GM19238 (cell line): Measurements from ENCODE around the gene NT5M.

ENCODE experiments used
- DNase-seq: peaks from one replicate; pipeline ENCODE4 v3.0.0; 2011; ENCODE audit warnings: low spot score; ENCODE audit not compliant: insufficient read length

Gene NT5M

GRCh38 chr17:17343160-17343735 lies 40.1 kb downstream of the NT5M start:
- no peak for DNase-seq

DNA sequence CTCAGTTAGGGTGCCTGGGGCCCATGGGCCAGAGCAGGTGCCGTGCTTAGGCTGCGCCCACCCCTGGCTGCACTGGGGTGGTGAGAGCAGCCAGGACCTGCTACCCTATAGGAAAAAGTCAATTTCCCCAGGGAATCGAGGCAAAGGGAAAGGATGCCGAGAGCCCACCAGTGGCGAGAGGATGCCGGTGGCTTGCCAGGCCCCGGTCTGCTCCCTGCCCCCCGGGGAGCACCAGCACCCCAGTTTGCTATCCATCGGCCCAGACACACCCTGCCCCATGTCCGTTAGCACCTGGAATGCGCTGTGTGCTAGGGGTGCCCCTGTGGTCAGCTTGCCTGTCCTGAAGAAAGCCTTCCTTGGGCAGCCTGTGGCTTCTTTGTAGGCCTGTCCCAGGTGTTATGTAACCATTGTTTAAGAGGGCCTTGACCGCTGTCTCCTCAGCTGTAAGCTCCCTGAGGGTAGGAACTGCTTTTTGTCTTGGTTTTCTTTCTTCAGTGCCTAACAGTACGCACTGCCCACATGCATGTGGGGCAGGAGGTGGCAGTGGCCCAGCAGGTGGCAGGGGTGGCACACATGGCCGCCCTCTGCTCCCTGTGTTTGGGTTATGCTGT lies 40.8 kb downstream of the NT5M start:
- no peak for DNase-seq

DNA sequence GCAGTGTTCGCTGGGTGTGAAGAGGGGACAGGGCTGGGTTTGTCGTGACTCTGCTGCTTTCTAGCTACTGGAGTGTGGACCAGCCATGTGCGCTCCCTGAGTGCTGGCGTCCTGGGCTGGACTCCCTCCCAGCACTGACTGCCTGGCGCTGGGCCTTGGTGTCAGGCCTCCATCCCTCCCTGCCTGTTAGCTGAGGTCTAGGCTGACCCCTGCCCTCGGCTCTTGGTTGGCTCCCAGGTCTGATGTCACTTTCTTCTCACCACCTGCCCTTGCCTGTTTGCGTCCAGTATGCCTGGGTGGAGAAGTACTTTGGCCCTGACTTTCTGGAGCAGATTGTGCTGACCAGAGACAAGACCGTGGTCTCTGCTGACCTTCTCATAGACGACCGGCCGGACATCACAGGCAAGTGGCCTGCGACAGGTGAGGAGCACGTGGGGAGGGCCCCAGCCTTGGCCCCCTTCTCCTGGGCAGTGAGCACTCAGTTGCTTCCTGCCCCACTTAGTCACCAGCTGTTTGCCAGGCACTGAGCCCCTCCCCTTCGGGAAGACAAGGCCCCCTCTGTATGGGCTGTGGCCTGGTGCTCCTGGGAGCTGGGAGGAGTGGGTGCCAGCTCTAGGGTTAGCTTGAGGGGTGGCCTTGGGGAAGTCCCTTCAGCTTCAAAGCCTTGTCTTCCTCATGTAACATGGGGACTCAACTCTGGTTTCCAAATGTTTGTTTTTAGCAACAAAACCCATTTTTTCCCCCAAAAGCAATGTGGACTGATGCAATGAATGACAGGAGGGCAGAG lies 41.5 kb downstream of the NT5M start:
- no peak for DNase-seq

DNA sequence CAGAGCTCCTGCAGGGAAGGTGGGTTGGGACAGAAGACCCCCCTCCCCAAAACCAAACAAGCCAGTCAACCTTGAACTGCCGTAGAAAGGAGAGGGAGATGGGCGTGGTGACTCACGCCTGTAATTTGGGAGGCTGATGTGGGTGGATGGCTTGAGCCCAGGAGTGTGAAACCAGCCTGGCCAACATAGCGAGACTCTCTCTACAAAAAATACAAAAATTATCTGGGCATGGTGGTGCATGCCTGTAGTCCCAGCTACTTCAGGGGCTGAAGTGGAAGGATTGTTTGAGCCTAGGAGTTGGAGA lies 42.1 kb downstream of the NT5M start:
- DNase-seq: no peak

DNA sequence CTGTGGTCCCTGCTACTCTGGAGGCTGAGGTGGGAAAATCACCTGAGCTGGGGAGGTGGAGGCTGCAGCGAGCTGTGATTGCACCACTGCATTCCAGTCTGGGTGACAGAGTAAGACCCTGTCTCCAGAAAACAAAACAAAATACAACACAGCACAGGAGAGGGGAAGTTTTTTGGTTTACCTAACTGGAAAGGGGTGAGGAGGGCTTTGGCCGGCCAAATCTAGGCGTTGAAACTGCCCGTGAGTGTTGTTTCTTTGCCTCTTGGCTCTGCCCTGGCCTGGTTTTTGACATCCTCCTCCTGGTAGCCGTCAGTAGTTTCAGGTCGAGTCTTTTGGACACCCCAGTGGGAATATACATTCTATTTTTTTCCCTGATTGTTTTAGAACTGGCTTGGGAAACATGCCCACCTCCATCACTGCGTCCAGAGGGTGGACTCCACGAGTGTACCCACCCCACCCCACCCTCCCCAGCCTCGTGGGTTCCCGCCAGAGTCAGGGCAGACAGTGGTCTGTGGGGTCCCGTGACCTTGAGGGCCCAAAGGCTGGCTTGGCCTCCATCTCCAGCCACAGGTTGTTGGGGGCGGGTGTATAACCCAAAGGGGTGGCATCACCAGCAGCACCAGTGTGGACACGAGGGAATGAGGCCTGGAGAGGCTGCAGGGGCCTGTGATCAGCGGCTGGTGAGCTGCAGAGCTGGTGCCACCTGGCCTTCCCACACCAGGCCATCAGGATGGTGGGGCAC lies 42.7 kb downstream of the NT5M start:
- DNase-seq: no peak

DNA sequence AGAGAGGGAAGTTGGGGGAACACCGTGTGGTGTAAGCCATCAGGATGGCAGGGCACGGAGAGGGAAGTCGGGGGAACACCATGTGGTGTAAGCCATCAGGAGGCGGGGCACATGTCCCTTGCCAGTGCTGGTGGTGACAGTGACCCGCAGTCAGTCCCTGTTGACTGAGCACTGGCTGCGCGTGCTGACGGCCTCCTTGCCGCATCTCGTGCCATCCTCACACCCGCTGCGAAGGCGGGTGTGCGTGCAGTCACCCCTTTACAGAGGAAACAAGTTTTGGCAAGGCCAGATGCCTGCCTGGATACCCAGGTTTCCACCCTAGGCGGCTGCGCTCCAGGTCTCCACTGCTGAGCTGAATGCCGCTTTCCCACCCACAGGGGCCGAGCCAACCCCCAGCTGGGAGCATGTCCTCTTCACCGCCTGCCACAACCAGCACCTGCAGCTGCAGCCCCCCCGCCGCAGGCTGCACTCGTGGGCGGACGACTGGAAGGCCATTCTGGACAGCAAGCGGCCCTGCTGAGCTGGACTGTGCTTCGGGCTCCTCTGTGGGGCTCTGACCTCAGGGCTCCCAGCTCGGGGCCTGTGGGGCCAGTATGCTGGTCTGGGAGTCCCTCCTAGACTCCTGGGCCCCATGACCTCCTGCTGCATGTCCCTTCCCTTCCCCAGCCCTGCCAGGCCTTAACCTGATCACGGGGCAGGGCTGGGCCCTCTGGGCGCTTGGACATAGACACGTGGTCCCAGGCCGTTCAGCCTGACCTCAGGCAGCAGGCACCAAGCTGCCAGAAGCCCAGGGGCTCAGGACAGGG lies 43.5 kb downstream of the NT5M start:
- DNase-seq: no peak

DNA sequence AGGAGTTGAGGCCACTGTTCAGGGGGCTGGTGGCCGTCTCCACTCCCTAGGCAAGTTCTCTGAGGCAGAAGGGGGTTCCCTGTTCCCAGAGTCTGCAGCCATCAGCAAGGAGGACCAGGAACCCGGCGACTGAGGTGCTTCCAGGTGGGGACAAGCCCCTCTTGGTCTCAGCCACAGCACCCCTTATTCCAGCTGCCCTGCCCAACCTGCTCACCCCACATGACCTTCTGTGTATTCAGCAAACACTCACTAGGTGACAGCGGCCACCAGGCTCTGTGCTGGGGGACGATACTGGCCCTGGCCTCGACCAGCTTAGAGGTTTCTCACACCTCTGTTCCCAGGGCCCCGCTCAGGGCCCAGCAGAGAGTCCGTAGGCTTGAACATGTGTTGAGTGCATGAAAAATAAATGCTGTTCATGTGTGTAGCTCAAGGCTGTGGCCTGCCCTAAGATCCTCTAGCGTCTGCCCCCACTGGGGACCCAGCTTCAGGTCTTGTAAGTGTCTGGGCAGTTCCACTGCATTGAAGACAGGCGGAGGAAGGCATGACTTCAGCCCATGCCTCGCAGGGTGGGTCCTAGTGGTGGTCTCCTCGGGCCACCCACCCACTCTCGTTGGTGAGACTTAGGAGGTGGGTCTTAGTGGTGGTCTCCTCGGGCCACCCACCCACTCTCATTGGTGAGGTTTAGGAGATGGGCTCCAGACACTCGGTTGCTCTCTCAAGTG lies 44.2 kb downstream of the NT5M start:
- DNase-seq: no peak

- DNase-seq: no peak
Measured at GRCh38 chr17:17347956-17348871, 45.0 kb downstream of the NT5M start.

DNA sequence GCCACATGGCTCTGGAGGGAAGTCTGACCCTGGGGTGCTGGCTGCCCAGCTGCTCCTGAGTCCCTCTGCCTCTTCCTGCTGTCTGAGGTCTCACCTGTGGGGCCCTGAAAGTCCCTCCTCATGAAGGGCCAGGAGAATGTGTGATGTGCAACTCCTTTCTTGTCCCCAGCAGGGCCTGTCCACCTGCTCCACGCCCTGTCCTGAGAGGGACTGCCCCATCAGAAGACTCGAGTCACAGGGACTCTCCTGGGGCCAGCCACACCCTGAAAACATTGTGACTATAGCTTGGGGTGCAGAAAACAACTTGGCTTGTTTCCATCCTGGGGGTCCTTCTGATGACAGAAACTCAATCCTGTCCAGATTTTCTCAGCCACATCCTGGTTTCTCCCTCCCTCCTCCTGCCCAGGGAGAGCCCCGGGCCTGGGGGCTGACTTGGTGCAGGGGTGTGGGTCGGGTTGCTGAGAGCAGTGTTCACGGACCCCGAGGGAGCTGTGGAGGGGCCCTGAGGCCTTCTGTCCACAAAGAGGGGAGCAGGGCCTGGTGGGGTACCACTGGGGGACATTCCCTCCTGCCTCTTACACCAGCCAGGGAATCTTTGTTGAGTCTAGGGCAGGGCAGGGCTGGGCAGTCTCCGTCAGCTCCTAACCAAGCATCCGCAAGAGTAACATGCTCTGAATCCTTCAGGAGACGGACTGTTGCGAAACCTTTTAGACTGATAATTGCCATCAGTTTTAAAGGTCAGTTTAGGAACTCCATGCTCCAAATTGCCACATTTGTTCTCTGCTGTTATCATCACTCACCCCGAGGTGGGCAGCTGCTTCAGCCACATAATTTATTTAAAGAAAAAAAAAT lies 45.9 kb downstream of the NT5M start:
- no peak for DNase-seq

- DNase-seq: no peak
Measured at GRCh38 chr17:17349724-17350106, 46.5 kb downstream of the NT5M start.

DNA sequence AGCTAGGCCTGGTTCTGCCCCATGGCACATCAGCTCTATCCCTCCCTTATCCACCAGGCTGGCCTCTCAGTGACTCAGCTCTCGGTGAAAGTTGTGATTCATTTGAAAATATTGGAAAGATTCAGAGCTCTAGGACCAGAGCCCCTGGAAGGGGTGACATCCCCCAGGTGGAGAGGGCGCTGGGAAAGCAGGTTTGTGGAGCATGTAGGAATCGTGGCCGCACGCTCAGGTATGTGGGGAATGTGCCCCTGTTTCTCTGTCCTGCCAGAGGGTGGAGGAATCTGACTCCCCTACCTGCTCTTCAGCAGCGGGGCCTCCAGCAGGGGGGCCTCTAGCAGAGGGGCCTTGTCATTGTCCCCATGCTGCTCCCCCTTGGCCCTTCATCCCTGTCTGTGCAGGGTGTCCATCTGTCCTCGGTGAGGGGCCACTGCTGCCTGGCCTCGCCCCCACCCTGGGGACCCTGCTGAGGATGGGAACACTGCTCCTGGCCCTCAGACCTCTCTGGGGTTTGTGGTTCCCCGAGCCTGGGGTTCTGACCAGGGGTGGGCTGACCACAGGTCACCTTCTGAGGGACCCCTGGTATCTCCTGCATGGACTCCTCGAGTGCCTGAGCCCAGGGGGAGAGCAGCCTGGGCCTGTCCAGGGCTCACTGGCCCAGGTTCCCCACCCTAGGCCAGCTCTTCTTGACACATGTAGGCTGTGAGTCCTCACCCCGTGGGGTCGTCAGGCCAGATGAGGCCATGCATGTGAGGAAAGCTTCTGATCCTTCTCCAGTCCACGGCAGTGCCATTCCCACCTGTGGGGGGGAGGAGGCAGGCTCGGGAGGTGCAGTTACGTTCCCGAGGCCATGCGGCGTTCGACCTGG lies 47.5 kb downstream of the NT5M start:
- no peak for DNase-seq

- no peak for DNase-seq
Measured at GRCh38 chr17:17351356-17351891, 48.3 kb downstream of the NT5M start.

- DNase-seq: no peak
Measured at GRCh38 chr17:17351901-17352781, 49.0 kb downstream of the NT5M start.

- DNase-seq: no peak
Measured at GRCh38 chr17:17352836-17353624, 49.9 kb downstream of the NT5M start.

GRCh38 chr17:17353625-17354484 lies 50.7 kb downstream of the NT5M start:
- no peak for DNase-seq
